Loucy (cell line): ENCODE measurements around the gene IGSF21.

Experiments
- EZH2phosphoT487 ChIP-seq: fragments of 200-600 bp; IDR thresholded peaks from 2 replicates; pipeline ENCODE4 v1.6.1; 2018; ENCODE audit warnings: antibody characterized with exemption, mild to moderate bottlenecking, moderate library complexity, borderline replicate concordance
- TF ChIP-seq, protein P1 (sequence below): fragments of 200-600 bp; sonication (generic); conservative IDR thresholded peaks from 2 replicates; pipeline ENCODE4 v1.5.1; 2014; ENCODE audit warnings: mild to moderate bottlenecking, antibody characterized with exemption, low read length

DNA sequence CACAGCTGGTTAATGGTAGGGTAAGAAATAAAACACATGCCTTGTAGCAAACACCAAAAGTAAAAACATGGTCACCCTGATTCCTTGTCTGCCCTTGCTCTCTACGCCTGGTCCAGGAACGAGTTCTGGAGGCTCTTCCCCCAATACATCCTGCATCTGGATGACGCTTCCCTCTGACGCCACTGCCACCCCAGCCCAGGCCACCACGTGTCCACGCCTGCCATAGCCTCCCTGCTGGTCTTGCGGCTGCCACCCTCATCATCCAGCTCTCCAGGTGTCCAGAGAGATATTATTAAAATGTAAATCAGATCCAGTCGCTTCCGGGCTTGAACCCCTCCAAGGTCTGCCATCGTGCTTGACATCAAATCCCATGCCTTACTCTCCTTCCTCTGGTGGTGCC lies 39.3 kb downstream of the IGSF21 start:
- TF ChIP-seq, protein P1, sequence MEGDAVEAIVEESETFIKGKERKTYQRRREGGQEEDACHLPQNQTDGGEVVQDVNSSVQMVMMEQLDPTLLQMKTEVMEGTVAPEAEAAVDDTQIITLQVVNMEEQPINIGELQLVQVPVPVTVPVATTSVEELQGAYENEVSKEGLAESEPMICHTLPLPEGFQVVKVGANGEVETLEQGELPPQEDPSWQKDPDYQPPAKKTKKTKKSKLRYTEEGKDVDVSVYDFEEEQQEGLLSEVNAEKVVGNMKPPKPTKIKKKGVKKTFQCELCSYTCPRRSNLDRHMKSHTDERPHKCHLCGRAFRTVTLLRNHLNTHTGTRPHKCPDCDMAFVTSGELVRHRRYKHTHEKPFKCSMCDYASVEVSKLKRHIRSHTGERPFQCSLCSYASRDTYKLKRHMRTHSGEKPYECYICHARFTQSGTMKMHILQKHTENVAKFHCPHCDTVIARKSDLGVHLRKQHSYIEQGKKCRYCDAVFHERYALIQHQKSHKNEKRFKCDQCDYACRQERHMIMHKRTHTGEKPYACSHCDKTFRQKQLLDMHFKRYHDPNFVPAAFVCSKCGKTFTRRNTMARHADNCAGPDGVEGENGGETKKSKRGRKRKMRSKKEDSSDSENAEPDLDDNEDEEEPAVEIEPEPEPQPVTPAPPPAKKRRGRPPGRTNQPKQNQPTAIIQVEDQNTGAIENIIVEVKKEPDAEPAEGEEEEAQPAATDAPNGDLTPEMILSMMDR: no peak
- no peak for TF ChIP-seq EZH2phosphoT487
